ENCODE results near the gene MORN1. TPM values are rescaled to one million over a fixed set of nuclear protein-coding genes. Genes with fewer than 3 reads are reported as not detected.

The MORN1 gene
- total and polyA plus RNA-seq, 9 of the 15 experiments (the other 6 are each of a cell fraction or from before 2014, with no cell fraction given): 0.24 to 9.3 (median 4.2) TPM

- no peak for FAIRE-seq
- TF ChIP-seq DMBX1 (CRISPR knock-in tag; IDR thresholded peaks at IDR 0.05; ENCODE audit: borderline replicate concordance): no peak
- no peak for TF ChIP-seq KDM2B (CRISPR knock-in tag; IDR thresholded peaks at IDR 0.05)
- TF ChIP-seq NR1H2 (CRISPR knock-in tag; IDR thresholded peaks at IDR 0.05): no peak
- TF ChIP-seq ARID4B (CRISPR knock-in tag; IDR thresholded peaks at IDR 0.05): no peak
- no peak for TF ChIP-seq BRD4 (IDR thresholded peaks at IDR 0.05)
- no peak for TF ChIP-seq FOXP1 (CRISPR knock-in tag; IDR thresholded peaks at IDR 0.05)
- no peak for TF ChIP-seq CHAMP1 (IDR thresholded peaks at IDR 0.05)
- no peak for TF ChIP-seq C11orf30 (IDR thresholded peaks at IDR 0.05; ENCODE audit: low read depth)
- no peak for TF ChIP-seq ZNF79 (CRISPR knock-in tag; IDR thresholded peaks at IDR 0.05; ENCODE audit: low read depth)
- TF ChIP-seq WHSC1 (IDR thresholded peaks at IDR 0.05; ENCODE audit: low read length): no peak
- TF ChIP-seq NFRKB (IDR thresholded peaks at IDR 0.05; ENCODE audit: low read depth): no peak
- TF ChIP-seq NONO (IDR thresholded peaks at IDR 0.05; ENCODE audit: low read depth in 2 of 2, low read length in 1 of 2): no peak
- no peak for TF ChIP-seq SAFB2 (IDR thresholded peaks at IDR 0.05; ENCODE audit: borderline replicate concordance, low read depth, low read length, severe bottlenecking)
- TF ChIP-seq ZBTB26 (CRISPR knock-in tag; IDR thresholded peaks at IDR 0.05): no peak
- H3K9ac ChIP-seq (ENCODE audit: insufficient read depth in 1 of 2, low read depth in 2 of 2, low read length in 2 of 2): no peak overlapping the region
- 0 out of 2 replicates have a peak, but pooled peaks cover 5% of the 10 kb centered on the region for H3K9me3 ChIP-seq (replicated peaks; ENCODE audit: control insufficient read depth, insufficient read depth, low read depth, low read length)
- in situ Hi-C loops (cut with MboI) (no loop called here), intact Hi-C loops (cut with micrococcal nuclease) (no loop called here)
- no peak for DNase-seq (ENCODE audit: extremely low read depth in 1 of 4, low spot score in 3 of 4)
- 2% methylated on average over 10 of the region's 10 CpGs for WGBS (ENCODE audit: insufficient coverage, low coverage, missing lambda C conversion rate)
- H3K79me2 ChIP-seq (ENCODE audit: control insufficient read depth, insufficient read depth, low read length): no peaks in the 10 kb centered on the region
- POLR2A ChIA-PET: interaction anchor here (0.6 to 1.7 kb wide), 2 partner anchors 10 to 112 kb away, joined by 3 to 8 read pairs; no protein-coding TSS in a partner anchor
- H4K20me1 ChIP-seq (replicated peaks; ENCODE audit: control insufficient read depth, insufficient read depth, low read length): no peaks in the 10 kb centered on the region
- H3K4me3 ChIP-seq: no peak overlapping the region
- H3K27me3 ChIP-seq (ENCODE audit: control insufficient read depth in 2 of 2, insufficient read depth in 2 of 2, low read length in 2 of 2): peaks cover 22 to 80% of the 10 kb centered on the region in 2 experiments; a peak in 4 of 5 replicates
- no peaks in the 10 kb centered on the region for H3K9me1 ChIP-seq (ENCODE audit: control insufficient read depth, insufficient read depth, low read length)
- H3K27ac ChIP-seq (ENCODE audit: extremely low read depth, low read depth, low read length): no peak overlapping the region
- CTCF ChIA-PET (ENCODE audit: low intra/inter-chr PET ratio): no interaction called here
- no peak overlapping the region for H3K4me2 ChIP-seq (ENCODE audit: insufficient read depth, low read length)
- BruUV-seq (replicated peaks): no TSS peak
- H3K4me1 ChIP-seq (replicated peaks in 1 of 2; ENCODE audit: control insufficient read depth in 2 of 2, insufficient read depth in 2 of 2, low read length in 2 of 2): peaks cover 0 to 42% of the 10 kb centered on the region in 2 experiments; a peak in 2 of 5 replicates
- no peak overlapping the region for H2AFZ ChIP-seq (ENCODE audit: low read depth, low read length)
- ATAC-seq: no peak
- H3K36me3 ChIP-seq (ENCODE audit: control insufficient read depth, insufficient read depth, low read length): no peaks in the 10 kb centered on the region
These were observed 39.2 kb upstream of the MORN1 start for GRCh38 chr1:2430592-2430973.

All from K562 (cell line).